Measurements from ENCODE around the gene CA10. TPM values are rescaled to one million over a fixed set of nuclear protein-coding genes. Genes with fewer than 3 reads are reported as not detected.

Gene CA10
- total RNA-seq, 4 donors from 2014 or later, result not detected

GRCh38 chr17:51992864-51993416 lies 165.6 kb downstream of the CA10 start:
- Histone ChIP-seq H3K36me3 (no peaks in the 10 kb centered on the region), H3K27me3 (no peaks in the 10 kb centered on the region), H3K27ac (no peak overlapping the region), H3K4me3 (no peak overlapping the region), H3K4me1 (no peaks in the 10 kb centered on the region), H3K9me3 (no peaks in the 10 kb centered on the region)
- TF ChIP-seq EP300 (IDR thresholded peaks at IDR 0.05) (no peak), POLR2AphosphoS5 (IDR thresholded peaks at IDR 0.05) (no peak), POLR2A (IDR thresholded peaks at IDR 0.05) (no peak), CTCF (IDR thresholded peaks at IDR 0.05) (no peak)
- no peak for DNase-seq (ENCODE audit: low spot score in 2 of 2)
- WGBS, result 76% methylated on average over 8 of the region's 8 CpGs

GRCh38 chr17:51971121-51971520 lies 187.4 kb downstream of the CA10 start:
- no peak for TF ChIP-seq POLR2A (IDR thresholded peaks at IDR 0.05)
- no peak for TF ChIP-seq EP300 (IDR thresholded peaks at IDR 0.05)
- TF ChIP-seq CTCF (IDR thresholded peaks at IDR 0.05), result no peak
- no peak for TF ChIP-seq POLR2AphosphoS5 (IDR thresholded peaks at IDR 0.05)
- Histone ChIP-seq H3K4me1 (no peaks in the 10 kb centered on the region), H3K9me3 (no peaks in the 10 kb centered on the region), H3K4me3 (no peak overlapping the region), H3K27ac (no peak overlapping the region), H3K27me3 (no peaks in the 10 kb centered on the region), H3K36me3 (no peaks in the 10 kb centered on the region)
- DNase-seq (ENCODE audit: low spot score in 2 of 2), result no peak
- 75% methylated on average over 1 of the region's 1 CpG for WGBS

GRCh38 chr17:51961689-51962088 lies 196.8 kb downstream of the CA10 start:
- Histone ChIP-seq H3K27me3 (no peaks in the 10 kb centered on the region), H3K36me3 (no peaks in the 10 kb centered on the region), H3K4me1 (no peaks in the 10 kb centered on the region), H3K27ac (no peak overlapping the region), H3K4me3 (no peak overlapping the region), H3K9me3 (peaks cover 16% of the 10 kb centered on the region)
- no peak for TF ChIP-seq POLR2AphosphoS5 (IDR thresholded peaks at IDR 0.05)
- TF ChIP-seq POLR2A (IDR thresholded peaks at IDR 0.05), result no peak
- TF ChIP-seq EP300 (IDR thresholded peaks at IDR 0.05), result no peak
- no peak for TF ChIP-seq CTCF (IDR thresholded peaks at IDR 0.05)
- 91% methylated on average over 7 of the region's 7 CpGs for WGBS
- DNase-seq (ENCODE audit: low spot score in 2 of 2), result no peak

GRCh38 chr17:51957786-51958185 lies 200.7 kb downstream of the CA10 start:
- no peaks in the 10 kb centered on the region for H3K27me3 ChIP-seq
- H3K4me1 ChIP-seq, result no peaks in the 10 kb centered on the region
- H3K36me3 ChIP-seq, result no peaks in the 10 kb centered on the region
- no peak overlapping the region for H3K27ac ChIP-seq
- H3K9me3 ChIP-seq, result peaks cover 16% of the 10 kb centered on the region
- WGBS, result 30% methylated on average over 5 of the region's 5 CpGs
- no peak overlapping the region for H3K4me3 ChIP-seq
- no peak for DNase-seq (ENCODE audit: low spot score in 2 of 2)
- no peak for TF ChIP-seq POLR2A (IDR thresholded peaks at IDR 0.05)
- no peak for TF ChIP-seq EP300 (IDR thresholded peaks at IDR 0.05)
- TF ChIP-seq CTCF (IDR thresholded peaks at IDR 0.05), result no peak
- no peak for TF ChIP-seq POLR2AphosphoS5 (IDR thresholded peaks at IDR 0.05)

- no peaks in the 10 kb centered on the region for H3K9me3 ChIP-seq
- DNase-seq (ENCODE audit: low spot score in 2 of 2), result no peak
- no peaks in the 10 kb centered on the region for H3K36me3 ChIP-seq
- H3K4me3 ChIP-seq, result no peak overlapping the region
- no peaks in the 10 kb centered on the region for H3K27me3 ChIP-seq
- TF ChIP-seq POLR2AphosphoS5 (IDR thresholded peaks at IDR 0.05) (no peak), POLR2A (IDR thresholded peaks at IDR 0.05) (no peak), CTCF (IDR thresholded peaks at IDR 0.05) (no peak), EP300 (IDR thresholded peaks at IDR 0.05) (no peak)
- no peak overlapping the region for H3K27ac ChIP-seq
- no peaks in the 10 kb centered on the region for H3K4me1 ChIP-seq
- WGBS, result 78% methylated on average over 2 of the region's 2 CpGs
Observed at GRCh38 chr17:51955245-51955644, 203.3 kb downstream of the CA10 start.
